ENCODE results near the gene TMC6. TPM values are rescaled to one million over a fixed set of nuclear protein-coding genes. Genes with fewer than 3 reads are reported as not detected.

The TMC6 gene
- total and polyA plus RNA-seq, 2 of the 13 experiments (the other 11 are each of a cell fraction or from before 2014, with no cell fraction given) = 48.4 to 99.1 TPM

DNA sequence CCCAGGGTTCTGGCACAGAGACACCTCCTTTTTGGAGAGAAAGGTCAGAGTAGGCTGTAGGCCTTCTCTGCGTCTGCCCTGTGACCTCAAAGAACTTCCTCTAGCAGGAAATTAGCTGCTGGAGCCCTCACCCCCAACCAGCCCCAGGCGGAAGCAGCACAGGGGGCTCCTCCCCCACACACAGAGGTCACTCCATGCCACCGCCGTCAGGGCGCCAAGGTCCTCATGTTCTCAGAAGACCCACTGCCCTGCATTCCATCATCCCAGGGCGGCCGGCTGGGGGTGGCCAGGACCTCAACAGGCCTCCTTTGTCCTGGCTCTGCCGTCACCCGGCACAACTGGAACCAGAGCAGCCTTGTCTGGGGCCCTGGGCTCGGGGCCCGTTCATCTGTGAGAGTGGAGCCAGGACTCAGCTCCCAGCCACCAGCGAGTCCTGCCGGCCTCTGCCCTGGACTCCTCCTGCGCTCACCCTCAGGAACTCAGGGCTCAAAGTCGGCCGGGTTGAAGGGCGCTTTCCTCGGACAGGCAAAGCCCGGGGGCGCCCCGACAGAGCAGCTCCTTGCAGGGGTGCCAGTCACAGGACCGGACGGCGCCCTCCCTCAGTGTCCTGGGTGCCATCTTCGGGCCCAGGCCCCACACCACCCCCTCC is 1.2 kb downstream of the TMC6 start (continued):
- TF ChIP-seq, protein P1, sequence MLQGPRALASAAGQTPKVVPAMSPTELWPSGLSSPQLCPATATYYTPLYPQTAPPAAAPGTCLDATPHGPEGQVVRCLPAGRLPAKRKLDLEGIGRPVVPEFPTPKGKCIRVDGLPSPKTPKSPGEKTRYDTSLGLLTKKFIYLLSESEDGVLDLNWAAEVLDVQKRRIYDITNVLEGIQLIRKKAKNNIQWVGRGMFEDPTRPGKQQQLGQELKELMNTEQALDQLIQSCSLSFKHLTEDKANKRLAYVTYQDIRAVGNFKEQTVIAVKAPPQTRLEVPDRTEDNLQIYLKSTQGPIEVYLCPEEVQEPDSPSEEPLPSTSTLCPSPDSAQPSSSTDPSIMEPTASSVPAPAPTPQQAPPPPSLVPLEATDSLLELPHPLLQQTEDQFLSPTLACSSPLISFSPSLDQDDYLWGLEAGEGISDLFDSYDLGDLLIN (CRISPR knock-in tag; IDR thresholded peaks at IDR 0.05; ENCODE audit: borderline replicate concordance) = no peak
- TF ChIP-seq ZBTB1 (CRISPR knock-in tag; IDR thresholded peaks at IDR 0.05; ENCODE audit: borderline replicate concordance) = 0 out of 2 replicates have a peak, but pooled peaks have one; percentile 53

DNA sequence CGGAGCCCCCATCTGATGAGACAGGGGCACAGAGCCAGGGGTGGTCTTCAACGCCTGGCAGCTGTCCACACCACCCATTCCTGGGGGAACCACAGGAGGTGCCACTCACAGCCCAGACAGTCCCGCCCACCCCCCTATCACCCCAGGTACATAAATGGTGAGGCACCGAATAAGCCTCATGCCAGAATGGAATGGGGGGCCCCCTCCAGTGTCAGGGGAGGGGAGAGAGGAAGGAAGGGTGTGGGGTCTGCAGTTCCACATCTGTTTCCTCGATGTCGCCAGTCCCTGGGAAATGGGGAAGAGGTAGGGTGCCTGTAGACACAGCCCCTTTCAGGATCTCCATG is 1.7 kb downstream of the TMC6 start:
- Histone ChIP-seq H3K9ac (ENCODE audit: insufficient read depth, low read depth, low read length) (peak overlapping the region; percentile 90), H3K4me2 (ENCODE audit: low read depth, low read length) (peak overlapping the region; percentile 90), H3K79me2 (ENCODE audit: insufficient read depth, low read length) (peaks cover 19% of the 10 kb centered on the region), H3K36me3 (replicated peaks in 1 of 2; ENCODE audit: control insufficient read depth in 1 of 2, insufficient read depth in 2 of 2, low read length in 2 of 2) (peaks cover 31 to 38% of the 10 kb centered on the region in 2 experiments; a peak in 4 of 5 replicates), H3K27ac (ENCODE audit: extremely low read length, insufficient read depth, low read length) (peak overlapping the region; percentile 91), H3K4me3 (replicated peaks in 1 of 3; ENCODE audit: insufficient read depth in 1 of 3, low read depth in 2 of 3, low read length in 3 of 3) (peak overlapping the region; percentile 67 to 95 (median 86); a peak in 5 of 6 replicates), H2AFZ (ENCODE audit: low read length) (no peak overlapping the region), H3K9me3 (ENCODE audit: low read length) (no peaks in the 10 kb centered on the region), H3K4me1 (ENCODE audit: insufficient read depth, low read length) (peaks cover 46% of the 10 kb centered on the region), H4K20me1 (ENCODE audit: insufficient read depth, low read length) (peaks cover 8% of the 10 kb centered on the region; the same call in 1 of the 2 replicates), H3K27me3 (ENCODE audit: control insufficient read depth in 1 of 2, insufficient read depth in 2 of 2, low read length in 2 of 2) (no peaks in the 10 kb centered on the region)
- CTCF ChIA-PET (ENCODE audit: low intra/inter-chr PET ratio, low total read pairs) = no interaction called here
- BruUV-seq (replicated peaks) = no TSS peak
- no peak for DNase-seq (ENCODE audit: low spot score)
- POLR2A ChIA-PET = interaction anchor here (0.9 to 4.4 kb wide), 12 partner anchors 11 to 74 kb away, joined by 3 to 57 read pairs (median 6); partner anchors contain the start of genes AFMID and TK1
- no peak for ATAC-seq
- in situ Hi-C loops (cut with HindIII; ENCODE audit: extremely low pct_ligation_motif_present, low pct_unique_long_range_greater_than_20kb) (no loop called here), intact Hi-C loops (cut with micrococcal nuclease; ENCODE audit: unreplicated experiment) (loop anchor here (5.0 kb wide), 1 partner anchor 40 kb away; the partner anchor contains the start of gene SYNGR2)
- no peak for FAIRE-seq
- WGBS (ENCODE audit: low lambda C conversion rate) = 39% methylated on average over 3 of the region's 6 CpGs
- TF ChIP-seq ZNF33B (CRISPR knock-in tag; IDR thresholded peaks at IDR 0.05) = no peak
- 0 out of 2 replicates have a peak, but pooled peaks have one; percentile 23 for TF ChIP-seq ZNF317 (CRISPR knock-in tag; IDR thresholded peaks at IDR 0.05)
- TF ChIP-seq, protein P2, sequence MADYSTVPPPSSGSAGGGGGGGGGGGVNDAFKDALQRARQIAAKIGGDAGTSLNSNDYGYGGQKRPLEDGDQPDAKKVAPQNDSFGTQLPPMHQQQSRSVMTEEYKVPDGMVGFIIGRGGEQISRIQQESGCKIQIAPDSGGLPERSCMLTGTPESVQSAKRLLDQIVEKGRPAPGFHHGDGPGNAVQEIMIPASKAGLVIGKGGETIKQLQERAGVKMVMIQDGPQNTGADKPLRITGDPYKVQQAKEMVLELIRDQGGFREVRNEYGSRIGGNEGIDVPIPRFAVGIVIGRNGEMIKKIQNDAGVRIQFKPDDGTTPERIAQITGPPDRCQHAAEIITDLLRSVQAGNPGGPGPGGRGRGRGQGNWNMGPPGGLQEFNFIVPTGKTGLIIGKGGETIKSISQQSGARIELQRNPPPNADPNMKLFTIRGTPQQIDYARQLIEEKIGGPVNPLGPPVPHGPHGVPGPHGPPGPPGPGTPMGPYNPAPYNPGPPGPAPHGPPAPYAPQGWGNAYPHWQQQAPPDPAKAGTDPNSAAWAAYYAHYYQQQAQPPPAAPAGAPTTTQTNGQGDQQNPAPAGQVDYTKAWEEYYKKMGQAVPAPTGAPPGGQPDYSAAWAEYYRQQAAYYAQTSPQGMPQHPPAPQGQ (CRISPR knock-in tag; IDR thresholded peaks at IDR 0.05; ENCODE audit: borderline replicate concordance) = no peak
- no peak for TF ChIP-seq ZNF746 (CRISPR knock-in tag; IDR thresholded peaks at IDR 0.05)
- TF ChIP-seq, protein P3, sequence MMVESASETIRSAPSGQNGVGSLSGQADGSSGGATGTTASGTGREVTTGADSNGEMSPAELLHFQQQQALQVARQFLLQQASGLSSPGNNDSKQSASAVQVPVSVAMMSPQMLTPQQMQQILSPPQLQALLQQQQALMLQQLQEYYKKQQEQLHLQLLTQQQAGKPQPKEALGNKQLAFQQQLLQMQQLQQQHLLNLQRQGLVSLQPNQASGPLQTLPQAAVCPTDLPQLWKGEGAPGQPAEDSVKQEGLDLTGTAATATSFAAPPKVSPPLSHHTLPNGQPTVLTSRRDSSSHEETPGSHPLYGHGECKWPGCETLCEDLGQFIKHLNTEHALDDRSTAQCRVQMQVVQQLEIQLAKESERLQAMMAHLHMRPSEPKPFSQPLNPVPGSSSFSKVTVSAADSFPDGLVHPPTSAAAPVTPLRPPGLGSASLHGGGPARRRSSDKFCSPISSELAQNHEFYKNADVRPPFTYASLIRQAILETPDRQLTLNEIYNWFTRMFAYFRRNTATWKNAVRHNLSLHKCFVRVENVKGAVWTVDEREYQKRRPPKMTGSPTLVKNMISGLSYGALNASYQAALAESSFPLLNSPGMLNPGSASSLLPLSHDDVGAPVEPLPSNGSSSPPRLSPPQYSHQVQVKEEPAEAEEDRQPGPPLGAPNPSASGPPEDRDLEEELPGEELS (CRISPR knock-in tag; IDR thresholded peaks at IDR 0.05) = no peak
- no peak for TF ChIP-seq ZNF670 (CRISPR knock-in tag; IDR thresholded peaks at IDR 0.05; ENCODE audit: borderline replicate concordance)
- no peak for TF ChIP-seq ZNF567 (CRISPR knock-in tag; IDR thresholded peaks at IDR 0.05; ENCODE audit: borderline replicate concordance)
- TF ChIP-seq, protein P4, sequence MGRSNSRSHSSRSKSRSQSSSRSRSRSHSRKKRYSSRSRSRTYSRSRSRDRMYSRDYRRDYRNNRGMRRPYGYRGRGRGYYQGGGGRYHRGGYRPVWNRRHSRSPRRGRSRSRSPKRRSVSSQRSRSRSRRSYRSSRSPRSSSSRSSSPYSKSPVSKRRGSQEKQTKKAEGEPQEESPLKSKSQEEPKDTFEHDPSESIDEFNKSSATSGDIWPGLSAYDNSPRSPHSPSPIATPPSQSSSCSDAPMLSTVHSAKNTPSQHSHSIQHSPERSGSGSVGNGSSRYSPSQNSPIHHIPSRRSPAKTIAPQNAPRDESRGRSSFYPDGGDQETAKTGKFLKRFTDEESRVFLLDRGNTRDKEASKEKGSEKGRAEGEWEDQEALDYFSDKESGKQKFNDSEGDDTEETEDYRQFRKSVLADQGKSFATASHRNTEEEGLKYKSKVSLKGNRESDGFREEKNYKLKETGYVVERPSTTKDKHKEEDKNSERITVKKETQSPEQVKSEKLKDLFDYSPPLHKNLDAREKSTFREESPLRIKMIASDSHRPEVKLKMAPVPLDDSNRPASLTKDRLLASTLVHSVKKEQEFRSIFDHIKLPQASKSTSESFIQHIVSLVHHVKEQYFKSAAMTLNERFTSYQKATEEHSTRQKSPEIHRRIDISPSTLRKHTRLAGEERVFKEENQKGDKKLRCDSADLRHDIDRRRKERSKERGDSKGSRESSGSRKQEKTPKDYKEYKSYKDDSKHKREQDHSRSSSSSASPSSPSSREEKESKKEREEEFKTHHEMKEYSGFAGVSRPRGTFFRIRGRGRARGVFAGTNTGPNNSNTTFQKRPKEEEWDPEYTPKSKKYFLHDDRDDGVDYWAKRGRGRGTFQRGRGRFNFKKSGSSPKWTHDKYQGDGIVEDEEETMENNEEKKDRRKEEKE (IDR thresholded peaks at IDR 0.05) = no peak
- TF ChIP-seq, protein P5, sequence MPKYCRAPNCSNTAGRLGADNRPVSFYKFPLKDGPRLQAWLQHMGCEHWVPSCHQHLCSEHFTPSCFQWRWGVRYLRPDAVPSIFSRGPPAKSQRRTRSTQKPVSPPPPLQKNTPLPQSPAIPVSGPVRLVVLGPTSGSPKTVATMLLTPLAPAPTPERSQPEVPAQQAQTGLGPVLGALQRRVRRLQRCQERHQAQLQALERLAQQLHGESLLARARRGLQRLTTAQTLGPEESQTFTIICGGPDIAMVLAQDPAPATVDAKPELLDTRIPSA (CRISPR knock-in tag; IDR thresholded peaks at IDR 0.05; ENCODE audit: borderline replicate concordance) = no peak

Data from HepG2 (cell line).